A673 (cell line): ENCODE results near the gene SLC38A9. TPM values are rescaled to one million over a fixed set of nuclear protein-coding genes. Genes with fewer than 3 reads are reported as not detected.

Experiments used
- BruUV-seq: library from RNA; stranded (reverse); fragments of 400-500 nt; replicated peaks from 2 replicates; lab custom pipeline; 2021; lab: Mats Ljungman, UMichigan
- CTCF ChIA-PET: fragments of 300-600 bp; sonication (Branson Sonifier 250); formaldehyde crosslinking; loops from one replicate; lab custom pipeline; 2022; ENCODE audit warnings: antibody characterized with exemption; lab: Charles Lee
- POLR2A ChIA-PET: fragments of 300-600 bp; sonication (Branson Sonifier 250); formaldehyde crosslinking; loops from one replicate; lab custom pipeline; 2022; ENCODE audit warnings: antibody characterized with exemption; ENCODE audit not compliant: low non-redundant PET; lab: Charles Lee
- DNase-seq: peaks from one replicate; pipeline ENCODE4 v3.0.0-alpha.2; 2015; ENCODE audit warnings: low spot score
- H3K27ac ChIP-seq: fragments of 200-600 bp; sonication (generic); 2 replicates; pipeline ENCODE4 v1.5.1; 2016; ENCODE audit warnings: mixed run types, low read depth, mild to moderate bottlenecking, mixed read lengths, antibody characterized with exemption, low read length; ENCODE audit not compliant: poor library complexity, severe bottlenecking
- H3K27me3 ChIP-seq: fragments of 200-600 bp; sonication (generic); replicated peaks from 2 replicates; pipeline ENCODE4 v1.6.1; 2017; ENCODE audit warnings: mixed run types, low read depth, mild to moderate bottlenecking, mixed read lengths, antibody characterized with exemption, low read length; ENCODE audit not compliant: insufficient read depth, poor library complexity
- H3K36me3 ChIP-seq: fragments of 200-600 bp; sonication (generic); 2 replicates; pipeline ENCODE4 v1.6.1; 2016; ENCODE audit warnings: mixed run types, mild to moderate bottlenecking, mixed read lengths, antibody characterized with exemption, low read length; ENCODE audit not compliant: insufficient read depth, poor library complexity, severe bottlenecking
- H3K4me1 ChIP-seq: fragments of 200-600 bp; sonication (generic); 2 replicates; pipeline ENCODE4 v1.6.1; 2017; ENCODE audit warnings: mixed run types, mild to moderate bottlenecking, mixed read lengths, antibody characterized with exemption, low read length; ENCODE audit not compliant: insufficient read depth, poor library complexity, severe bottlenecking
- H3K4me3 ChIP-seq: fragments of 200-600 bp; sonication (generic); 2 replicates; pipeline ENCODE4 v1.5.1; 2016; ENCODE audit warnings: low read depth, mixed run types, mild to moderate bottlenecking, mixed read lengths, low read length; ENCODE audit not compliant: poor library complexity, severe bottlenecking
- H3K9me3 ChIP-seq: fragments of 200-600 bp; sonication (generic); 2 replicates; pipeline ENCODE4 v1.6.1; 2016; ENCODE audit warnings: mixed run types, low read depth, mild to moderate bottlenecking, mixed read lengths, antibody characterized with exemption, low read length; ENCODE audit not compliant: poor library complexity, severe bottlenecking
- CTCF ChIP-seq: fragments of 300-800, 200-600 bp; sonication (generic); conservative IDR thresholded peaks from 2 replicates; pipeline ENCODE4 v1.5.1; 2017; ENCODE audit warnings: low read depth, mild to moderate bottlenecking, antibody characterized with exemption, low read length, moderate library complexity, mixed read lengths
- EZH2 ChIP-seq: fragments of 200-600 bp; sonication (generic); IDR thresholded peaks from 2 replicates; pipeline ENCODE4 v1.6.1; 2017; ENCODE audit warnings: borderline replicate concordance, low read depth, mild to moderate bottlenecking, mixed read lengths, antibody characterized with exemption, low read length; ENCODE audit not compliant: poor library complexity, severe bottlenecking
- intact Hi-C: fragments of 100-400 bp; cut with micrococcal nuclease; formaldehyde crosslinking; loops from one replicate; pipeline ENCODE4 v1.10.0; 2022; ENCODE audit not compliant: unreplicated experiment
- total RNA-seq: library from RNA; stranded (reverse); gene quantifications from 2 replicates; pipeline ENCODE4 v1.2.3, GENCODE V29; 2021

Gene SLC38A9
- total RNA-seq, 1 experiment from 2014 or later = 22.1 TPM

GRCh38 chr5:55584398-55585205, 127.5 kb downstream of the SLC38A9 start:
- intact Hi-C loops = no loop called here
- no TSS peak for BruUV-seq
- TF ChIP-seq EZH2 = no peak
- TF ChIP-seq CTCF = no peak
- Histone ChIP-seq H3K9me3 (no peaks in the 10 kb centered on the region), H3K4me3 (no peak overlapping the region), H3K4me1 (no peaks in the 10 kb centered on the region), H3K36me3 (no peaks in the 10 kb centered on the region), H3K27me3 (no peaks in the 10 kb centered on the region), H3K27ac (peak overlapping the region; percentile 12)
- ChIA-PET POLR2A (no interaction called here), CTCF (no interaction called here)
- no peak for DNase-seq

GRCh38 chr5:55583578-55583977, 128.5 kb downstream of the SLC38A9 start:
- H3K4me1 ChIP-seq = no peaks in the 10 kb centered on the region
- H3K36me3 ChIP-seq = no peaks in the 10 kb centered on the region
- H3K27me3 ChIP-seq = no peaks in the 10 kb centered on the region
- DNase-seq = no peak
- no peak overlapping the region for H3K4me3 ChIP-seq
- no peaks in the 10 kb centered on the region for H3K9me3 ChIP-seq
- CTCF ChIA-PET = no interaction called here
- intact Hi-C loops = no loop called here
- POLR2A ChIA-PET = no interaction called here
- TF ChIP-seq CTCF = no peak
- BruUV-seq = no TSS peak
- no peak overlapping the region for H3K27ac ChIP-seq

GRCh38 chr5:55582256-55582655, 129.9 kb downstream of the SLC38A9 start:
- BruUV-seq = no TSS peak
- Histone ChIP-seq H3K9me3 (no peaks in the 10 kb centered on the region), H3K4me1 (no peaks in the 10 kb centered on the region), H3K27me3 (no peaks in the 10 kb centered on the region), H3K36me3 (no peaks in the 10 kb centered on the region), H3K4me3 (no peak overlapping the region), H3K27ac (no peak overlapping the region)
- POLR2A ChIA-PET = no interaction called here
- TF ChIP-seq CTCF (no peak), EZH2 (no peak)
- intact Hi-C loops = no loop called here
- CTCF ChIA-PET = no interaction called here
- DNase-seq = no peak
